ENCODE data around the gene FBXL16.

The FBXL16 gene

DNA sequence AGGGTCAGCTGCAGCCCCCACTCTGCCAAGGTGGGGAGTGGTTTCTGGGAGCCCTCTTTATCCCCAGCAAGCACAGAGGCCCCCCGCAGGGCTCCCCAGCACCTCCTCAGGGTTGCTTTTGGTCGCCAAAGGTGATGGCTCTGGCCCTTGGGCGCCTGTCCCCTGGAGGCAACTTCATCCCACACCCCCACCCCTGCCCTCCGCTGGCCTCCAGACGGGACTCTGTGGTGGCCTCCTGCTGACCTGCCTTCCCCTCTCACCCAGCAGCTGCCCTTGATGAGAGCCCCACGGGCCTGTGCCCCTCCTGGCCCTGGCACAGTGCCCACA is 45.5 kb downstream of the FBXL16 start:
- no peak for DNase-seq

GRCh38 chr16:659618-660017 is 46.0 kb downstream of the FBXL16 start:
- DNase-seq = no peak

DNA sequence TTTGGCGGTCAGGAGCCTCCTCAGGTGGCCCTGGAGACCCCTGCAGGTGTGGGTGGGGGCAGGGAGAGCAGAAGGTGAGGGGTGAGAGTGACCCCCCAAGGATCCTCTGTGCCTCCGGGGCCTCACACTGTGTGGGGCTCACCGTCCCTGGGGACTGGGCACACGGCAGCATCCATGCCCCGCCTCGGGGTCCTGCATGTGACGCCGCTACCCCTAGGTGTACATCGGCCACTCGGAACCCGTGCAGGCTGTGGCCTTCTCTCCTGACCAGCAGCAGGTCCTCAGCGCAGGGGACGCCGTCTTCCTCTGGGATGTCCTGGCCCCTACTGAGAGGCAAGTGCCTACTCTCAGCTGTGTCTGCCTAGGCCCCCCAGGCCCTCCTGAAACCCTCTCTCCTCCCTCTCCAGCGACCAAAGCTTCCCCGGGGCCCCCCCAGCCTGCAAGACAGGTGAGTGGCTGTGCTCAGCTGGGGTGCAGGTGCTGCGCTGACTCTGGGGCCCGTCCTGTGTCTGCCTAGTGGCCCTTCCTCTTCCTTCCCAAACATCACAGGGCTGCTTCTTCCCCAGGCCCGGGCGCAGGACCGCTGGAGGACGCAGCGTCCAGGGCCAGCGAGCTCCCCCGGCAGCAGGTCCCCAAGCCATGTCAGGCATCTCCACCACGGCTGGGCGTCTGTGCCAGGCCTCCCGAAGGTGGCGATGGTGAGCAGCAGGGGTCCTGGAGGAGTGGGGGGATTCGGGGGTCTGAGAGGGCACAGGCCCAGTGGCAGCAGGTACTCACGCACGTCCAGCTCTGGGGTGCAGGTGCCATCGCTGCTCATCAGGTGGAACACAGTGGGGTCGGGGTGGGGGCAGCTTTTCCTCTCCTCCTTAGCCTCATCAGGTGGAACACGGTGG is 46.7 kb downstream of the FBXL16 start:
- no peak for DNase-seq

GRCh38 chr16:657487-657886 is 48.1 kb downstream of the FBXL16 start:
- DNase-seq = no peak

- no peak for DNase-seq
Observed at GRCh38 chr16:654034-654433, 51.6 kb downstream of the FBXL16 start.

GRCh38 chr16:652454-653305 is 52.9 kb downstream of the FBXL16 start:
- no peak for DNase-seq

GRCh38 chr16:651844-652243 is 53.8 kb downstream of the FBXL16 start:
- no peak for DNase-seq

DNA sequence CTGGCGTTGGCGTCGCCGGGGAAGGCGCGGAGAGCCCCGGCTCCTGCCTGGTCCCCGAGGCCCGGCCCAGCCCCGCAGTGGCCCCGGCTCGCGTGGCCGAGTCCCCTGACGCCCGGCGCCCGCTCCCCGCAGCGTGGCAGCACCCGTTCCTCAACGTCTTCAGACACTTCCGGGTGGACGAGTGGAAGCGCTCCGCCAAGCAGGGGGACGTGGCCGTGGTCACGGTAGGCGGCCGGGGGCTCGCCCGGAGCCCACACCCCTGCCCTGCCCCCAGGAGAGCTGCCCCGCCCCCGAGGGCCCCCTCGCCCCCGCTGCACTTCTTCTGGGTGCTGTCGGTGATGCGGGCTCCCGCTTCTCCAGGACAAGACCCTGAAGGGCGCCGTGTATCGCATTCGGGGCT is 56.0 kb downstream of the FBXL16 start:
- DNase-seq = no peak

- DNase-seq = peak; percentile 91
Observed at GRCh38 chr16:648781-649589, 56.6 kb downstream of the FBXL16 start, which contains the start of gene WDR90. WDR90 (plus strand) TSS chr16:649365; CDS start chr16:649417, 52 bp downstream.

- DNase-seq = peak; percentile 50
Observed at GRCh38 chr16:648071-648780, 57.4 kb downstream of the FBXL16 start.

DNA sequence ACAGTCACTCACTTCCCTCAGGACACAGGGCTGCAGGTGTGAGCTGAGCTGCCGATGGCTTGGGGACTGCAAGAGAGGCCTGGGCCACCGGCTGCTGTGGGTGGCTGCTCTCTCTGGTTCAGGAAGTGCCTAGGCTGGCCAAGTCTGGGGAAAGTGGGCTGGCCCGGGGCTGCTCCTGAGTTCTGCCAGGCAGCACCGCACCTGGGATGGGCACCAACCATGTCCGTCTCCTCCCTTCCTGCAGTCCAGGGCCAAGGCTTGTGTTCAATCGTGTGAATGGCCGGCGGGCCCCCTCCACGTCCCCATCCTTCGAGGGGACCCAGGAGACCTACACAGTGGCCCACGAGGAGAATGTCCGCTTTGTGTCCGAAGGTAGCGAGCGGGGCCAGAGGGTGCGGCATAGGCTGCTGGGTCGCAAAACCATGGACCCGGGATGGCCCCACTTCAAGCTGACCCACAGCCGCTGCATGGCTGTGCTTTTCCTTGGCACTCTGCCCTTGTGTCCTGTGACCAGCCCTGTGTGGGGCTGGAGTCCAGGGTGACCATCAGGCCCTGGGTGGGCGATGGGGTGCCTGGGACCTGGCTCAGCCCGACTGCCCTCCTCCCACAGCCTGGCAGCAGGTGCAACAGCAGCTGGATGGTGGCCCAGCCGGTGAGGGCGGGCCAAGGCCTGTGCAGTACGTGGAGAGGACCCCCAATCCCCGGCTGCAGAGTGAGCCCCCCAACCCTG is 58.3 kb downstream of the FBXL16 start:
- DNase-seq = no peak

DNA sequence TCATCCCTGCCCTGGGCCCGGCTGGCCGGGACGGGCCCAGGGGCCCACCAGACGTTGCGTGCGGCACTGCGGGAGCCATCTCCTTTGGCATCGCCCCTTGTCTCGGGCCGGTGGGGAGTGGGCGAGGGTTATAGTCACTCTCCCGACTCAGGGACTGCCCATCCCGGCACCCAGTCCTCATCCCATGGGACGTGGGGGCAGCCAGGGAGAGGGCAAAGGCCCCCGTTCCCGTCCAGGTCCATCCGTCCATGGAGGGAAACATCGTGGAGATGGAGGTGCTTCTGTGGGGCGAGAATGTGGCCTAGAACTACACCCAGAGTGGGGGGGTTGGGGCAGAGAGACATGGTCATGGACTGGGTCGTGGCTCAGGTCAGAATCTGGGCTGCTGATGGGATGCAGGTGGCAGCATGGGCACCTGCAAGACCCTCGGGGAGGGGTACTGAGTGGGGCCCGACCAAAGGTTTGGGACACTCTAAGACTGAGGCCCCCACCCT is 58.9 kb downstream of the FBXL16 start:
- DNase-seq = no peak

- no peak for DNase-seq
Observed at GRCh38 chr16:645852-646678, 59.5 kb downstream of the FBXL16 start.

DNA sequence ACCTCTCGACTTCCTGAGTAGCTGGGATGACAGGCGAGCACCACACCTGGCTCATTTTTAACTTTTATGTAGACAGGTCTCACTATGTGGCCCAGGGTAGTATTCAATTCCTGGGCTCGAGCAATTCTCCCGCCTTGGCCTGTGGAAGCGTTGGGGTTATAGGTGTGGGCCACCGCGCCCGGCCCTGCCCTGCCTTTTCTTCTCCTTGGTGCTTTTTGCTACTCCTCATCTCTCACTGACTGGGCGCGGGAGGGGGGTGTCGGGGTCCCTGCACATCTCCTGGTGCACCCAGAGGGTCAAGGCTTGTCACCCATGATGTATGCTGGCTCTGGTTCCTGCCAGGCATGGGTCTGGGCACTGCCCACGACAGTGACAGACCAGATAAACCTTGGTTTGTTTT is 61.0 kb downstream of the FBXL16 start:
- DNase-seq = no peak

GRCh38 chr16:643050-643368 is 62.6 kb downstream of the FBXL16 start:
- no peak for DNase-seq
